HepG2 (cell line): Measurements from ENCODE around the gene NONO. TPM values are rescaled to one million over a fixed set of nuclear protein-coding genes. Genes with fewer than 3 reads are reported as not detected.

Source experiments
- ATAC-seq: fragments of 200-7000 bp; cut with Tn5 transposase; 3 replicates; pipeline ENCODE4 v1.9.1; 2020; ENCODE audit warnings: mild to moderate bottlenecking, moderate library complexity
- BruUV-seq: library from RNA; stranded (reverse); fragments of 400-500 nt; replicated peaks from 2 replicates; lab custom pipeline; 2021; lab: Mats Ljungman, UMichigan
- CTCF ChIA-PET: fragments of 300-600 bp; formaldehyde crosslinking; extraction: SDS; loops from one replicate; lab custom pipeline; 2021; ENCODE audit warnings: low total read pairs, inconsistent platforms, low intra/inter-chr PET ratio; lab: Yijun Ruan, JAX
- POLR2A ChIA-PET: fragments of 350-600 bp; sonication (Branson Sonifier 250); formaldehyde crosslinking; loops from one replicate; lab custom pipeline; 2020; ENCODE audit warnings: antibody characterized with exemption, inconsistent platforms; lab: Yijun Ruan, JAX
- DNase-seq: peaks from one replicate; pipeline ENCODE4 v3.0.0-alpha.2; 2015; ENCODE audit warnings: low spot score
- FAIRE-seq: peaks from 3 replicates; lab custom pipeline; 2011; peaks lifted over from hg19 to GRCh38; lab: Jason Lieb, UNC
- H2AFZ ChIP-seq: one replicate; pipeline ENCODE4 v1.6.1; 2011; ENCODE audit warnings: low read length, inconsistent platforms
- H3K27ac ChIP-seq: fragments of 300-600 bp; 3 replicates; pipeline ENCODE4 v1.8.0; 2011; ENCODE audit warnings: mixed run types, mild to moderate bottlenecking, mixed read lengths, low read length, inconsistent platforms; ENCODE audit not compliant: insufficient read depth; ENCODE audit errors: extremely low read length
- H3K27me3 ChIP-seq, 2 experiments: fragments of 200-600 bp in 1 of 2; 2 replicates in 1 of 2; 3 replicates in 1 of 2; pipeline versions ENCODE4 v1.6.0 to v1.8.0; 2011; ENCODE audit warnings: low read length in 2 of 2, mild to moderate bottlenecking in 2 of 2, moderate library complexity in 2 of 2, inconsistent platforms in 1 of 2; ENCODE audit not compliant: insufficient read depth in 2 of 2, control insufficient read depth in 1 of 2
- H3K36me3 ChIP-seq, 2 experiments: fragments of 200-600 bp in 1 of 2; replicated peaks in 1 of 2; 2 replicates in 1 of 2; 3 replicates in 1 of 2; pipeline versions ENCODE4 v1.5.1 to v1.8.0; 2011; ENCODE audit warnings: low read length in 2 of 2, inconsistent platforms in 1 of 2; ENCODE audit not compliant: insufficient read depth in 2 of 2, control insufficient read depth in 1 of 2
- H3K4me1 ChIP-seq: 2 replicates; pipeline ENCODE4 v1.5.1; 2012; ENCODE audit warnings: low read length, inconsistent platforms; ENCODE audit not compliant: insufficient read depth
- H3K4me2 ChIP-seq: 2 replicates; pipeline ENCODE4 v1.6.0; 2011; ENCODE audit warnings: low read depth, low read length, inconsistent platforms
- H3K4me3 ChIP-seq, 3 experiments: fragments of 200-600 bp in 1 of 3; sonication (generic), shearing (Covaris generic) in 1 of 3; replicated peaks in 1 of 3; 2 replicates each; pipeline ENCODE4 v1.5.1; 2011 to 2016; ENCODE audit warnings: low read length in 3 of 3, inconsistent platforms in 2 of 3, low read depth in 2 of 3, mild to moderate bottlenecking in 2 of 3, control low read depth in 1 of 3, mixed read lengths in 1 of 3; ENCODE audit not compliant: insufficient read depth in 1 of 3
- H3K79me2 ChIP-seq: one replicate; pipeline ENCODE4 v1.6.1; 2011; ENCODE audit warnings: low read length, inconsistent platforms; ENCODE audit not compliant: insufficient read depth
- H3K9ac ChIP-seq: 2 replicates; pipeline ENCODE4 v1.6.0; 2011; ENCODE audit warnings: mild to moderate bottlenecking, low read depth, low read length, inconsistent platforms; ENCODE audit not compliant: insufficient read depth
- H3K9me3 ChIP-seq: 2 replicates; pipeline ENCODE4 v1.5.1; 2012; ENCODE audit warnings: mild to moderate bottlenecking, low read length
- H4K20me1 ChIP-seq: 2 replicates; pipeline ENCODE4 v1.6.0; 2011; ENCODE audit warnings: inconsistent platforms, mild to moderate bottlenecking, low read length, moderate library complexity; ENCODE audit not compliant: insufficient read depth
- EEA1 ChIP-seq: sonication (generic); formaldehyde crosslinking; IDR thresholded peaks from 2 replicates; pipeline ENCODE4 v1.5.1; 2020; ENCODE audit warnings: mild to moderate bottlenecking, missing genetic modification reagents, borderline replicate concordance
- HES4 ChIP-seq: sonication (generic); formaldehyde crosslinking; IDR thresholded peaks from 2 replicates; pipeline ENCODE4 v1.9.0; 2021; ENCODE audit warnings: mild to moderate bottlenecking, missing genetic modification reagents, borderline replicate concordance
- HNRNPLL ChIP-seq: fragments of 200-400 bp; formaldehyde crosslinking; IDR thresholded peaks from 2 replicates; pipeline ENCODE4 v1.6.1; 2017; ENCODE audit warnings: mild to moderate bottlenecking, low read depth, low read length; ENCODE audit not compliant: poor library complexity, severe bottlenecking
- JUND ChIP-seq: sonication (generic); formaldehyde crosslinking; IDR thresholded peaks from 2 replicates; pipeline ENCODE4 v1.8.0; 2022; ENCODE audit warnings: mild to moderate bottlenecking, missing genetic modification reagents
- MTA1 ChIP-seq: sonication (generic); formaldehyde crosslinking; IDR thresholded peaks from 2 replicates; pipeline ENCODE4 v1.4.0; 2020; ENCODE audit warnings: missing genetic modification reagents, mild to moderate bottlenecking, borderline replicate concordance
- REPIN1 ChIP-seq: sonication (generic); formaldehyde crosslinking; IDR thresholded peaks from 2 replicates; pipeline ENCODE4 v1.8.0; 2022; ENCODE audit warnings: missing genetic modification reagents, low read depth, mild to moderate bottlenecking, borderline replicate concordance
- SALL1 ChIP-seq: sonication (generic); formaldehyde crosslinking; IDR thresholded peaks from 2 replicates; pipeline ENCODE4 v1.8.0; 2022; ENCODE audit warnings: mild to moderate bottlenecking, missing genetic modification reagents
- U2AF2 ChIP-seq: fragments of 200-400 bp; formaldehyde crosslinking; IDR thresholded peaks from 2 replicates; pipeline ENCODE4 v1.6.1; 2017; ENCODE audit warnings: low read depth, mild to moderate bottlenecking, low read length
- ZNF264 ChIP-seq: sonication (generic); formaldehyde crosslinking; IDR thresholded peaks from 2 replicates; pipeline ENCODE4 v1.4.0; 2020; ENCODE audit warnings: missing genetic modification reagents
- ZNF343 ChIP-seq: sonication (generic); formaldehyde crosslinking; IDR thresholded peaks from 2 replicates; pipeline ENCODE4 v1.4.0; 2020; ENCODE audit warnings: mild to moderate bottlenecking, missing genetic modification reagents
- ZNF430 ChIP-seq: sonication (generic); formaldehyde crosslinking; IDR thresholded peaks from 2 replicates; pipeline ENCODE4 v1.9.0; 2021; ENCODE audit warnings: mild to moderate bottlenecking, missing genetic modification reagents
- ZNF546 ChIP-seq: sonication (generic); formaldehyde crosslinking; conservative IDR thresholded peaks from 2 replicates; pipeline ENCODE4 v1.8.1; 2023; ENCODE audit warnings: mild to moderate bottlenecking, missing genetic modification reagents
- WGBS: methylation state at CpG from one replicate; pipeline ENCODE4 v1.1.6; 2017; ENCODE audit warnings: low lambda C conversion rate; 5-methylcytosine and 5-hydroxymethylcytosine counted together
- in situ Hi-C: cut with HindIII; loops from 2 replicates; pipeline ENCODE4 v1.10.0; 2017; ENCODE audit warnings: low pct_unique_long_range_greater_than_20kb; ENCODE audit not compliant: extremely low pct_ligation_motif_present
- intact Hi-C: fragments of 100-400 bp; cut with micrococcal nuclease; formaldehyde crosslinking; loops from one replicate; pipeline ENCODE4 v1.10.0; 2022; ENCODE audit not compliant: unreplicated experiment
- polyA plus RNA-seq, 8 experiments: library from polyadenylated mRNA; depleted of rRNA in 3 of 8; stranded (reverse) in 7 of 8; unstranded in 1 of 8; fragments of >200 nt; fragmentation: Illumina TruSeq in 4 of 8; extraction: Trizol in 4 of 8; gene quantifications; 2 replicates each; pipeline versions ENCODE4 v1.2.1 to v1.2.3, GENCODE V29; 2011 to 2016; ENCODE audit warnings: low read depth in 4 of 8, missing spikeins in 1 of 8, mixed read lengths in 1 of 8; ENCODE audit not compliant: insufficient read depth in 1 of 8
- total RNA-seq, 5 experiments: library from RNA; depleted of rRNA; stranded (reverse); fragments of >200 nt; fragmentation: Illumina TruSeq; extraction: Trizol; gene quantifications; 2 replicates each; pipeline ENCODE4 v1.2.3, GENCODE V29; 2016; ENCODE audit warnings: low read depth in 1 of 5
- TF ChIP-seq, protein P1 (sequence below): sonication (generic); formaldehyde crosslinking; IDR thresholded peaks from 2 replicates; pipeline ENCODE4 v1.5.0; 2020; ENCODE audit warnings: mild to moderate bottlenecking, missing genetic modification reagents
- TF ChIP-seq, protein P2 (sequence below): sonication (generic); formaldehyde crosslinking; IDR thresholded peaks from 2 replicates; pipeline ENCODE4 v1.4.0; 2020; ENCODE audit warnings: missing genetic modification reagents
- TF ChIP-seq, protein P3 (sequence below): sonication (generic); formaldehyde crosslinking; IDR thresholded peaks from 2 replicates; pipeline ENCODE4 v1.4.0; 2020; ENCODE audit warnings: missing genetic modification reagents

The NONO gene
- total and polyA plus RNA-seq, 2 of the 13 experiments (the other 11 are each of a cell fraction or from before 2014, with no cell fraction given), result 408 to 605 TPM

DNA sequence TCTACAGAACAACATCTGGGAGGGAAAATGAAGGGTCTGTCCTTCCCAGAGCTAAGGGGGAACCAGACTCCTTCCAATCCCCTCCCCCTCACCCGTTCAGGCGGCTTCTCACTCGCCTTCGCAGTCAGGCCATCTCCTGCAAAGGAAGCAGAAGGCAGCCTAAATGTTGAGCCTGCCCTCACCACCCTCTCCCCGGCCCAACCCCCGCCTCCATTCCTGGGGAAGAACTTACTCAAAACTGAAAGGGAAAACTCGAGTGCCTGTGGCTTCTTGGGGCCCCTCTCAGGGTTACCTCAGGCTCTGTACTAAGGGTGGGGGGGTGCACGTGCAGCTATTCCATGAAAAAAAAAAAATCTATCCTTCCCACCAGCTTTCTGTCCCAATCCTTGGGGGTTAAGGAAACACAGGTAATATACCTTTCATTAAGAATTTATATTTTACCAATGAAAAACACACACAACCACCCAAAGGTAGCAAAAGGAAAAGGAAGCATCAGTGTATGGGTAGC, 31.9 kb upstream of the NONO start (continued):
- no peak for TF ChIP-seq EEA1
- no peak for TF ChIP-seq SALL1 (CRISPR knock-in tag)
- no peak for TF ChIP-seq U2AF2

DNA sequence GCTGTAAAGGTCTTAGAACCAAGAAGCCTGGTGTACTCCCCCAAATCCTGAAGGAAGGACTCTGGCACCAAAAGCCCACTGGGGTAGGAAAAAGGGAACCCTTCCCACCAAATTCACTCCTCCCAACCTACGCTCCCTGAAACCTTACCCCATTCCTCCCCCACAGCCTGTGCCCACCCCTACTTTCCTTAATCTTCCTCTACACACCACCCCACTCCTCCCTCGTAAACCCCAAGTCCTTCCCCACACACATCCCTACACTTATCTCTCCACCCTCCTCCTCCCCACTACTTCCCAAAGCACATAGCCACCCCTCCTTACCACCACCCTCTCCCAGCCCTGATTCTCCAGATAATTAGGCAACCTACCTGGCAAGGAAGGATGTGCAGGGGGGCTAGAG, 31.2 kb upstream of the NONO start:
- in situ Hi-C loops, result no loop called here
- CTCF ChIA-PET, result no interaction called here
- FAIRE-seq (no peak), DNase-seq (no peak), ATAC-seq (no peak)
- no peaks in the 10 kb centered on the region for H3K9me3 ChIP-seq
- H3K36me3 ChIP-seq, result peaks cover 8 to 22% of the 10 kb centered on the region in 2 experiments
- H3K4me1 ChIP-seq, result peaks cover 35% of the 10 kb centered on the region
- peak overlapping the region; percentile 75 for H3K4me2 ChIP-seq
- peaks cover 18% of the 10 kb centered on the region for H3K79me2 ChIP-seq
- peak overlapping the region in 2 of 3 experiments; percentile 30 to 76; a peak in 2 of 6 replicates for H3K4me3 ChIP-seq
- H3K9ac ChIP-seq, result peak overlapping the region; percentile 56; the same call in 1 of the 2 replicates
- BruUV-seq, result no TSS peak
- WGBS, result 89% methylated on average over 2 of the region's 2 CpGs
- H3K27ac ChIP-seq, result no peak overlapping the region
- H4K20me1 ChIP-seq, result no peaks in the 10 kb centered on the region
- no peaks in the 10 kb centered on the region; a peak in 1 of 5 replicates for H3K27me3 ChIP-seq
- H2AFZ ChIP-seq, result no peak overlapping the region
- intact Hi-C loops, result loop anchor here (5.0 kb wide), 1 partner anchor 70 kb away; no protein-coding TSS in a partner anchor
- POLR2A ChIA-PET, result interaction anchor here (0.9 kb wide), 1 partner anchor 114 kb away, joined by 3 read pairs; the partner anchor contains the start of gene TAF1
- TF ChIP-seq MTA1 (CRISPR knock-in tag) (no peak), HNRNPLL (no peak), ZNF343 (CRISPR knock-in tag) (no peak), JUND (no peak), ZNF264 (CRISPR knock-in tag) (no peak), U2AF2 (no peak), ZNF546 (CRISPR knock-in tag) (no peak), ZNF430 (CRISPR knock-in tag) (no peak), HES4 (CRISPR knock-in tag) (no peak), REPIN1 (CRISPR knock-in tag) (no peak)
- TF ChIP-seq, protein P1, sequence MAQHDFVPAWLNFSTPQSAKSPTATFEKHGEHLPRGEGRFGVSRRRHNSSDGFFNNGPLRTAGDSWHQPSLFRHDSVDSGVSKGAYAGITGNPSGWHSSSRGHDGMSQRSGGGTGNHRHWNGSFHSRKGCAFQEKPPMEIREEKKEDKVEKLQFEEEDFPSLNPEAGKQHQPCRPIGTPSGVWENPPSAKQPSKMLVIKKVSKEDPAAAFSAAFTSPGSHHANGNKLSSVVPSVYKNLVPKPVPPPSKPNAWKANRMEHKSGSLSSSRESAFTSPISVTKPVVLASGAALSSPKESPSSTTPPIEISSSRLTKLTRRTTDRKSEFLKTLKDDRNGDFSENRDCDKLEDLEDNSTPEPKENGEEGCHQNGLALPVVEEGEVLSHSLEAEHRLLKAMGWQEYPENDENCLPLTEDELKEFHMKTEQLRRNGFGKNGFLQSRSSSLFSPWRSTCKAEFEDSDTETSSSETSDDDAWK (CRISPR knock-in tag), result no peak
- TF ChIP-seq, protein P2, sequence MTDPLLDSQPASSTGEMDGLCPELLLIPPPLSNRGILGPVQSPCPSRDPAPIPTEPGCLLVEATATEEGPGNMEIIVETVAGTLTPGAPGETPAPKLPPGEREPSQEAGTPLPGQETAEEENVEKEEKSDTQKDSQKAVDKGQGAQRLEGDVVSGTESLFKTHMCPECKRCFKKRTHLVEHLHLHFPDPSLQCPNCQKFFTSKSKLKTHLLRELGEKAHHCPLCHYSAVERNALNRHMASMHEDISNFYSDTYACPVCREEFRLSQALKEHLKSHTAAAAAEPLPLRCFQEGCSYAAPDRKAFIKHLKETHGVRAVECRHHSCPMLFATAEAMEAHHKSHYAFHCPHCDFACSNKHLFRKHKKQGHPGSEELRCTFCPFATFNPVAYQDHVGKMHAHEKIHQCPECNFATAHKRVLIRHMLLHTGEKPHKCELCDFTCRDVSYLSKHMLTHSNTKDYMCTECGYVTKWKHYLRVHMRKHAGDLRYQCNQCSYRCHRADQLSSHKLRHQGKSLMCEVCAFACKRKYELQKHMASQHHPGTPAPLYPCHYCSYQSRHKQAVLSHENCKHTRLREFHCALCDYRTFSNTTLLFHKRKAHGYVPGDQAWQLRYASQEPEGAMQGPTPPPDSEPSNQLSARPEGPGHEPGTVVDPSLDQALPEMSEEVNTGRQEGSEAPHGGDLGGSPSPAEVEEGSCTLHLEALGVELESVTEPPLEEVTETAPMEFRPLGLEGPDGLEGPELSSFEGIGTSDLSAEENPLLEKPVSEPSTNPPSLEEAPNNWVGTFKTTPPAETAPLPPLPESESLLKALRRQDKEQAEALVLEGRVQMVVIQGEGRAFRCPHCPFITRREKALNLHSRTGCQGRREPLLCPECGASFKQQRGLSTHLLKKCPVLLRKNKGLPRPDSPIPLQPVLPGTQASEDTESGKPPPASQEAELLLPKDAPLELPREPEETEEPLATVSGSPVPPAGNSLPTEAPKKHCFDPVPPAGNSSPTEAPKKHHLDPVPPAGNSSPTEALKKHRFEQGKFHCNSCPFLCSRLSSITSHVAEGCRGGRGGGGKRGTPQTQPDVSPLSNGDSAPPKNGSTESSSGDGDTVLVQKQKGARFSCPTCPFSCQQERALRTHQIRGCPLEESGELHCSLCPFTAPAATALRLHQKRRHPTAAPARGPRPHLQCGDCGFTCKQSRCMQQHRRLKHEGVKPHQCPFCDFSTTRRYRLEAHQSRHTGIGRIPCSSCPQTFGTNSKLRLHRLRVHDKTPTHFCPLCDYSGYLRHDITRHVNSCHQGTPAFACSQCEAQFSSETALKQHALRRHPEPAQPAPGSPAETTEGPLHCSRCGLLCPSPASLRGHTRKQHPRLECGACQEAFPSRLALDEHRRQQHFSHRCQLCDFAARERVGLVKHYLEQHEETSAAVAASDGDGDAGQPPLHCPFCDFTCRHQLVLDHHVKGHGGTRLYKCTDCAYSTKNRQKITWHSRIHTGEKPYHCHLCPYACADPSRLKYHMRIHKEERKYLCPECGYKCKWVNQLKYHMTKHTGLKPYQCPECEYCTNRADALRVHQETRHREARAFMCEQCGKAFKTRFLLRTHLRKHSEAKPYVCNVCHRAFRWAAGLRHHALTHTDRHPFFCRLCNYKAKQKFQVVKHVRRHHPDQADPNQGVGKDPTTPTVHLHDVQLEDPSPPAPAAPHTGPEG (CRISPR knock-in tag), result no peak
- TF ChIP-seq, protein P3, sequence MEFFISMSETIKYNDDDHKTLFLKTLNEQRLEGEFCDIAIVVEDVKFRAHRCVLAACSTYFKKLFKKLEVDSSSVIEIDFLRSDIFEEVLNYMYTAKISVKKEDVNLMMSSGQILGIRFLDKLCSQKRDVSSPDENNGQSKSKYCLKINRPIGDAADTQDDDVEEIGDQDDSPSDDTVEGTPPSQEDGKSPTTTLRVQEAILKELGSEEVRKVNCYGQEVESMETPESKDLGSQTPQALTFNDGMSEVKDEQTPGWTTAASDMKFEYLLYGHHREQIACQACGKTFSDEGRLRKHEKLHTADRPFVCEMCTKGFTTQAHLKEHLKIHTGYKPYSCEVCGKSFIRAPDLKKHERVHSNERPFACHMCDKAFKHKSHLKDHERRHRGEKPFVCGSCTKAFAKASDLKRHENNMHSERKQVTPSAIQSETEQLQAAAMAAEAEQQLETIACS (CRISPR knock-in tag), result no peak
